DOHH2 (cell line): ENCODE measurements around the gene FOXN3.

Experiments
- H3F3A ChIP-seq: fragments of 200-600 bp; sonication (generic), shearing (Covaris generic); 2 replicates; pipeline ENCODE4 v1.6.0; 2016; ENCODE audit warnings: antibody characterized with exemption, mild to moderate bottlenecking; ENCODE audit not compliant: control insufficient read depth, insufficient read depth
- H3K27ac ChIP-seq: fragments of 200-600 bp; sonication (generic); 2 replicates; pipeline ENCODE4 v1.5.1; 2014; ENCODE audit warnings: low read depth, mild to moderate bottlenecking, low read length, moderate library complexity
- H3K27me3 ChIP-seq: fragments of 200-600 bp; sonication (generic); 2 replicates; pipeline ENCODE4 v1.6.1; 2014; ENCODE audit warnings: mild to moderate bottlenecking, low read length, mixed read lengths; ENCODE audit not compliant: control insufficient read depth
- H3K36me3 ChIP-seq: fragments of 200-600 bp; sonication (generic); 2 replicates; pipeline ENCODE4 v1.6.1; 2014; ENCODE audit warnings: mild to moderate bottlenecking, low read length, moderate library complexity, mixed read lengths; ENCODE audit not compliant: control insufficient read depth
- H3K4me1 ChIP-seq: fragments of 200-600 bp; sonication (generic); 2 replicates; pipeline ENCODE4 v1.6.1; 2014; ENCODE audit warnings: mild to moderate bottlenecking, low read length, mixed read lengths; ENCODE audit not compliant: control insufficient read depth
- H3K4me2 ChIP-seq: fragments of 200-600 bp; sonication (generic); 2 replicates; pipeline ENCODE4 v1.6.0; 2014; ENCODE audit warnings: mild to moderate bottlenecking, low read length, moderate library complexity
- H3K4me3 ChIP-seq: fragments of 200-600 bp; sonication (generic); 2 replicates; pipeline ENCODE4 v1.5.1; 2014; ENCODE audit warnings: mild to moderate bottlenecking, low read length, mixed read lengths
- H3K79me2 ChIP-seq: fragments of 200-600 bp; sonication (generic); 2 replicates; pipeline ENCODE4 v1.6.1; 2014; ENCODE audit warnings: mild to moderate bottlenecking, low read length, mixed read lengths; ENCODE audit not compliant: control insufficient read depth
- H3K9me2 ChIP-seq: fragments of 200-600 bp; sonication (generic); replicated peaks from 2 replicates; pipeline ENCODE4 v1.6.1; 2014; ENCODE audit warnings: mild to moderate bottlenecking, low read length, mixed read lengths; ENCODE audit not compliant: control insufficient read depth
- H3K9me3 ChIP-seq: fragments of 200-600 bp; sonication (generic); 2 replicates; pipeline ENCODE4 v1.6.1; 2014; ENCODE audit warnings: antibody characterized with exemption, low read length, mixed read lengths; ENCODE audit not compliant: control insufficient read depth, insufficient read depth
- H4K20me1 ChIP-seq: fragments of 200-600 bp; sonication (generic); 2 replicates; pipeline ENCODE4 v1.6.0; 2014; ENCODE audit warnings: low read depth, mild to moderate bottlenecking, antibody characterized with exemption, low read length, moderate library complexity; ENCODE audit not compliant: control insufficient read depth, insufficient read depth
- CTCF ChIP-seq: fragments of 200-600 bp; sonication (generic); IDR thresholded peaks from one replicate; pipeline ENCODE4 v1.5.1; 2014; ENCODE audit warnings: antibody characterized with exemption, mild to moderate bottlenecking, low read depth, low read length; ENCODE audit not compliant: poor library complexity, severe bottlenecking
- EZH2phosphoT487 ChIP-seq: fragments of 200-600 bp; sonication (generic); IDR thresholded peaks from 2 replicates; pipeline ENCODE4 v1.6.1; 2017; ENCODE audit warnings: borderline replicate concordance, mild to moderate bottlenecking, antibody characterized with exemption, low read length, moderate library complexity, mixed read lengths

The FOXN3 gene

GRCh38 chr14:89422181-89422951 lies 5.3 kb upstream of the FOXN3 start:
- H3K27ac ChIP-seq, result no peak overlapping the region
- no peaks in the 10 kb centered on the region for H3K9me2 ChIP-seq
- H3K27me3 ChIP-seq, result peaks cover 6% of the 10 kb centered on the region
- H3K36me3 ChIP-seq, result no peaks in the 10 kb centered on the region
- no peaks in the 10 kb centered on the region for H3K9me3 ChIP-seq
- peaks cover 32% of the 10 kb centered on the region for H3K4me1 ChIP-seq
- H4K20me1 ChIP-seq, result no peaks in the 10 kb centered on the region
- TF ChIP-seq CTCF (no peak), EZH2phosphoT487 (no peak)
- no peak overlapping the region for H3K4me2 ChIP-seq
- no peak overlapping the region for H3K4me3 ChIP-seq
- H3K79me2 ChIP-seq, result no peaks in the 10 kb centered on the region
- peaks cover 3% of the 10 kb centered on the region; the same call in 1 of the 2 replicates for H3F3A ChIP-seq

DNA sequence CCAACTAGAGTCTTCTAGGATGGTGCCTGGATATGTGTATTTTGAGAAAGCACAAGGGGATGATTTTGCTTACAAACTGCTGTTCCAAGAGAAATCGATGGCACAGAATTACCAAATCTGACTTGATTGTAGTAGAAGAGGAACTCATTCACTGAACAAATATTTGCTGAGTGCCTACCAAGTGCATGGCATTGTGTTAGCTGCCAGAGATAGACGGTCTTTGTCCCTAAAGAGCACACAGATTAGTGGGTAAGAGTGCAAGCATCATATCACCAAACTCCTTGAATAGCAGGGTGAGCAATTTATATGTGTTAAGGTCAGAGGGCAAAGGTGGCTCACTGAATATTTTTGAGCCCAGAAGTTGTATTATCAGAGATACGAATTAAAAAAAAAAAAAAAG lies 3.5 kb upstream of the FOXN3 start:
- peaks cover 7% of the 10 kb centered on the region for H3K79me2 ChIP-seq
- no peaks in the 10 kb centered on the region for H3K36me3 ChIP-seq
- no peak overlapping the region for H3K4me2 ChIP-seq
- no peaks in the 10 kb centered on the region for H3K9me3 ChIP-seq
- no peaks in the 10 kb centered on the region for H3K9me2 ChIP-seq
- peaks cover 29% of the 10 kb centered on the region for H3K4me1 ChIP-seq
- no peak overlapping the region for H3K4me3 ChIP-seq
- TF ChIP-seq CTCF (no peak), EZH2phosphoT487 (no peak)
- peaks cover 3% of the 10 kb centered on the region; the same call in 1 of the 2 replicates for H3F3A ChIP-seq
- peaks cover 6% of the 10 kb centered on the region for H3K27me3 ChIP-seq
- H4K20me1 ChIP-seq, result no peaks in the 10 kb centered on the region
- no peak overlapping the region for H3K27ac ChIP-seq

- Histone ChIP-seq H4K20me1 (no peaks in the 10 kb centered on the region), H3K79me2 (peaks cover 12% of the 10 kb centered on the region), H3K27ac (no peak overlapping the region), H3K4me1 (peaks cover 33% of the 10 kb centered on the region), H3K9me3 (no peaks in the 10 kb centered on the region), H3K4me2 (no peak overlapping the region), H3K36me3 (no peaks in the 10 kb centered on the region), H3K9me2 (no peaks in the 10 kb centered on the region), H3F3A (peaks cover 3% of the 10 kb centered on the region; the same call in 1 of the 2 replicates), H3K27me3 (peaks cover 6% of the 10 kb centered on the region), H3K4me3 (no peak overlapping the region)
- TF ChIP-seq CTCF (no peak), EZH2phosphoT487 (no peak)
These were observed 3.0 kb upstream of the FOXN3 start for GRCh38 chr14:89419973-89420482.
